GM21447 (cell line): ENCODE data around the gene TRPC5OS.

Source experiments
- ATAC-seq: cut with Tn5 transposase; IDR thresholded peaks from one replicate; pipeline ENCODE4 v1.9.1; 2021; ENCODE audit not compliant: unreplicated experiment

TRPC5OS gene

DNA sequence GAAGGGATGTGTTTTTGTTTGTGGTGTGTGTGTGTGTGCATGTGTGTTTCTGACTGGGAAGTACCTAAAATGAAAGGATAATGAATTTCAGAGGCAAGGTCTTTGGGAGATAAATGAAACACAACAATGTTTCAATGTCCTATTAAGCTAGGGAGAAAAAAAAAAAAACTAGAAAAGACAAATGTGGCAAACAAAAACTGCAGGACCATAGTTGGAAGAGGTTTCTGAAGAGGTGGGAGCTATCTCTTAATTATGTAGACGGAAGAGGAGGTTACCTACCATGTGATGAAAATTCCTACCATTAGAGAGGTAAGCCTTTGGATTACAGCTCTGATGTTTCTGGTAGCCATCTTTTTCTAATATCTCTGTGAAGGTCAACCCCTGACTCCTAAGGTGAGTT, at the start of gene TRPC5OS:
TRPC5OS (plus strand) TSS at position 301 of the 400 bp plus-strand sequence. CDS start 25,669 bp downstream, outside the sequence.
- ATAC-seq = no peak

DNA sequence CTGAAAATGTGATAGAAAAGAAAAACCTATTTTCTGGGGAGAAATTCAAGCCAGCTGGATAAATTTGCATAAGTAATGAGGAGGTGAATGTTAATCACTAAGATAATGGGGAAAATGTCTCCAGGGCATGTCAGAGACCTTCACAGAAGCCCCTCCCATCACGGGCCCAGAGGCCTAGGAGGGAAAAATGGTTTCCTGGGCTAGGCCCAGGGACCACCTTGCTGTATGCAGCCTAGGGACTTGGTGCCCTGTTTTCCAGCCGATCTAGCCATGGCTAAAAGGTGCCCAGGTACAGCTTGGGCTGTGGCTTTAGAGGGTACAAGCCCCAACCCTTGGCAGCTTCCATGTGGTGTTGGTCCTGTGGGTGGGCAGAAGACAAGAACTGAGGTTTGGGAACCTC, 46.6 kb upstream of the TRPC5OS start:
- ATAC-seq = no peak

DNA sequence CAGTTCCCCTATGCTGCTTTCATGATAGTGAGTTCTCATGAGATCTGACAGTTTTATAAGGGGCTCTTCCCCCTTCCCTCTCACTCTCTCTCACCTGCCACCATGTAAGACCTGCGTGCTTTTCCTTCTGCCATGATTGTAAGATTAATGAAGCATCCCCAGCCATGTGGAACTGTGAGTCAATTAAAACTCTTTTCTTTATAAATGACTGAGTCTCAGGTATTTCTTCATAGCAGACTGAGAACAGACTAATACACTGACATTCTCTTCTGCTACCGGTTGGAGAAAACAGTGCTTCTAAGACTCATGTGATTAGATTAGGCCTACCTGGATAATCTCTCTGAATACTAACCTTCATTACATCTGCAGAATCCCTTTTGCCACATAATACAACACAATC, 45.4 kb upstream of the TRPC5OS start:
- ATAC-seq = no peak

DNA sequence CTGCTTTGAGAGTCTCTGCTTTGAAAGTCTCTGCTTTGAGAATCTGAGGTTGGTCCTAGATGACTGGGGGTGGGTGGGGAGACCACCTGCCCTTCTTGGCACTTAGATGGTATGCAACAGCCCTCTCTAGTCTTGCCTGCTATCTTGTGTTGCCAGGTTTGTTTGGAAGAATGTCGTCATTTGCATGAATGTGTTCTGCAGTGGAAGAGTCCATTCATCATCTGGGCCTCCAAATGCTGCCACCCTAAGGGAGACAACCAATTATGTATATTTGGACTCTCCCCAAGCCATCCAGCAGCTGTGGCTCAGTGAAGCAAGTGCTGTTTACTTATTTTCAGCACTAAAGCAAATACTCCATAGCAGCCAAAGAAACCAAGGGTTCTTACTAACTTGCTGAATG, 44.6 kb upstream of the TRPC5OS start:
- no peak for ATAC-seq

DNA sequence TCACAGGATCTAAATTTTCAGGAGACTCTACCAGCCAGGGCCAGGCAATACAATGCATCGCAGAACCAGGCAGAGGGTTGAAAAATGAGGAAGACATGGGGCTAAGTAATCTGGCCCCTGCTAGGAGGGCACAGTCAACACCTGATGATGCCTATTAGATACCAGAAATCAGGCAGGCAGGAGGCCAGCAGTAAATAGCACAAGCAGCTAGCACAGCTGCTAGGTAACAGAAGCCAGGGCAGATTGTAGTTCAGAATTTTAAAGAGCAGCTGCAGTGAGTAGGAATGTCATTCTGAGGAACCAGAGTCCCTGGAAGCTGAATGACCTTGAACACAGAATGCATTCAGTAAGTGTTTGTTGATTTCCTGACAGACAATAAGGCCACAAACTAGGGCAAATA, 38.8 kb upstream of the TRPC5OS start:
- no peak for ATAC-seq

DNA sequence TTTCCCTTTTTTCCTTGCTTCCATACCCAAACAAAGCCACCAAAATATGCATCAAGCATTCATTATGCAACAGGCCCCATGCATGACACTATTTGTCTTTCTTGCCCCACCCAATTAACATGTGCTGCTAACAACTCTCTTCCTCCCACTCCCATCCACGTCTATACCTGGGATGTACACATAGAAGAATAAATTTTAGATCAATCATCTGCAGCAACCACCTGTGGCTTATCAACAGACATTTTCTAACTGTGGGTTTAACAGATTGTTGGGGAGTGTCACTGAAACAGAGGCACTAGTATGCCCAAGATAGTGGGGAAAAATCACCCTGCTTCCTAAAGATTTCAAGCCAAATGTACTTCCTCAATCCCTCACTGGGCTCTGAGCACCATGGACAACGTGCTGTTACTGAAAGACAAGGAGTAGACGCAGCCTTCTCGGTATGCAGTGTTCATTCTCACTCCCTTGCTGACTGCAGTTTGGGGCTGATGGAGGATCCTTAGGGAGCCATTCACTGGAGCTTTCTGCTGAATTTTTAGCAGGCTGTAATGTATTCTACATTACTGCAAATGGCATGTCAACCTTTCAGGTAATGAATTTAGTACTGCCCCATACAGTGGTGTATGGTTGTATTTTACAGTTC, 28.4 kb upstream of the TRPC5OS start:
- no peak for ATAC-seq

DNA sequence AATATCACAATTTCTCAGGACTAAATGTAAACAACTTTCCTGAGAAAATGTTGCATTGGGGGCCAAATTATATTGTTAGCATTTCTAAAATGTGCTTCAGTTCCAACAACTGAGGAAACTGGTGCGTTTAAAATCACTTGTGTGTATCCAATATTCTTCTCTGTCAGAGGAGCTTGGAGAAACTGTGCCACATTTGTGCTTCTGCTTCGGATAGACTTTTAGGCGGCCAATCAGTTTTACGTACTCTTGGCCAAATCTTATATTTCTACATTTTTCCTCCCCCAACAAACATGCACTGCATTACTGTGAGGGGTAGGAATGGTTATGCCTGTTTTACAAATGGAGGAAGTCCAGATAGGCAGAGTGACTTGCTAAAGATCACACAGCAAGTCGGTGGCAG, 27.4 kb upstream of the TRPC5OS start:
- no peak for ATAC-seq

DNA sequence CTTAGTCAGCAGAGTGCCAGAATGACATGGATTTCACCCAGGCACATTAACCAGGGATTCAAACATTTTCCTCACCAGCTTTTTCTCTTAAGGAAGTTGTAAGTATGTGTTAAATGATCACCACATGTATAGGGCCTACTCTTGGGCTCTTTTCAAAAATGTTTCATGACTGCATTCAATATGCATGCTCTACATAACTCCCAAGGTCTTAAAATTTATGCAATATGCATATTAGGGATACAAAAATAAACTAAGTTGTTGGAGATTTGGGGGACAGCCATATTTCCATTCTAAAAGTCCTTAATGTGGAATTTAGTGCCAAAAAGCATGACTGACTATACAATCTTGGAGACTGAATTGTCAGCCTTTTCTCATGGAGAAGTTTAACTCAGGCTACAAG, 25.0 kb upstream of the TRPC5OS start:
- ATAC-seq = no peak

DNA sequence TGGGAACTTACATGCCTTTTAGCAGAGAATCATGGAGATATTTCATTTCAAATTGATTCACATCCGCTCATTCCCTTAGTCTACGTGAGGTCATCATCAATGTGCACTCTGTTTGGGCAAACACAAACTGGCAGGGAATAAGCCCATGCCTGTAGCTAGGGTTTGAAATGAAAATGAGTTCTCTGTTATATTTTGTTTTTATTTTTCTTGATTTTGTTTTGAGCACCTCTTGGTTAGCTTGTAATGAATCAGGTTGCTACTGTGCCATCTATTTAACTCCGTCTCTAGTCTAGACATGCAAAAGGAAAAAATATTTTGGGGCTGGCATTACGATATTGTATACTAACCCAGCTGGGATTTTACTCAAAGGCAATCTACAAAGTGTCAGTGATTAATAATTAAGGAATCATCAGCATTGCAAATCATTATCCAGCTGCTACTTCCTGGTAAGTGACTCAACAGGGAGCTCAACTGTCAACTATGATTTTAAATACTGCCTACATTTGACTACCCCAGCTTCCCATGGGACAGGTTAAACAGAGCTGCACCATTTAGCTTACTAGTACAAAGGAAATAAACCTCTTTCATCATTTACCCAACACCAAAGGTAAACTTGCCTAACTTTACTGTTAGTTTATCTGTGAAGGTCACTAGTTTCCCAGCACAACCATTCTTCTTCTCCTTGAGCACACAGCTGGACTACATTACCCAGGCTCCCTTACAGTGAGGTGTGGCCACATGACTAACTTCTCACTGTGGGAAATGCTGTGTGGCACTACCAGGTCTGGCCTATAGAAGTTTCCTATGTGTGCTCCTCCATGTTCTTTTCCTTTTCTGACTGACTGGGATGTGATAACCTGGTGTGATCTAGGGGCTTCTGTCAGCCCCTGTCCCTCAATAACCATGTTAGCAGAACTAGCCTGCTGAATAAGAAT, 21.2 kb upstream of the TRPC5OS start:
- ATAC-seq = no peak

DNA sequence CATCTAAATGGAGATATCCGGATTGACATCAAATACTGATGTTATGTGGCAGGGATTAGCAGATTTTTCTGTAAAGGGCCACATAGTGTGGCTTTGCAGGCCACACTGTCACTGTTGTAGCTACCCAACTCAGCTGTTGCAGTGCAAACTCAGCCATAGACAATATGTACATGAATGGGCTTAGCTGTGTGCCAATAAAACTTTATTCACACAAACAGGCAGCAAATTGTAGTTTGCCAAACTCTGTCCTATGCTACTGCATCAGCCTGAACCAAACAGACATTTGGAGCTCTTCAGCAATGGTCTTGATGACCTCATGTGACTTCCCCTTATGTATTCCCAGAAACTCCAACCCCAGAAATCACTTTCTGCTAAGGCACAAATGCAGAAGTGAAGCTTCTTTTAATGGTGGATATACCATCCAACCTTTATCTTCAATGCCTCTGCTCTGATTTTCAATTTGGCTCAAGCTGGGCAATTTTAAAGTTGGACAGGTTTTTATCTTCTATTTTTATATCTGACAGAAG, 18.4 kb upstream of the TRPC5OS start:
- no peak for ATAC-seq

DNA sequence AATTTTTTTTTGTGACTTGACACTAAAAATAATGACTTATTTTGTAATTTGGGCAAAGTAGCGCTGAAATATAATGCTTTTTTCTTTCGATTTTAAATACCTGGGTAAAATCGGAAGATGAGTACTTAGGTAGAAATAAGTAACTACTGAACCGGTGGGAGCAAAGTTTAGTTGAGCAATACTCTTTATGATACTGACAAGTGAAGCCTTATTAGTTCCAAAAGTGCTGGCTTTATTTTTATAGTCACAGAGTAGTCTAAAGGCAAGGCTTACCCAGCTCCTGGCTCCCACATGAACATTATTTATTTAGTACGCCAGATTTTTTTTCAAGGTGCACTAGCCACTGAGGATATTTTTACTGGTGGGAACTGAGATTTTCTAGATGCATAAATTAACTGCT, 14.4 kb upstream of the TRPC5OS start:
- no peak for ATAC-seq

DNA sequence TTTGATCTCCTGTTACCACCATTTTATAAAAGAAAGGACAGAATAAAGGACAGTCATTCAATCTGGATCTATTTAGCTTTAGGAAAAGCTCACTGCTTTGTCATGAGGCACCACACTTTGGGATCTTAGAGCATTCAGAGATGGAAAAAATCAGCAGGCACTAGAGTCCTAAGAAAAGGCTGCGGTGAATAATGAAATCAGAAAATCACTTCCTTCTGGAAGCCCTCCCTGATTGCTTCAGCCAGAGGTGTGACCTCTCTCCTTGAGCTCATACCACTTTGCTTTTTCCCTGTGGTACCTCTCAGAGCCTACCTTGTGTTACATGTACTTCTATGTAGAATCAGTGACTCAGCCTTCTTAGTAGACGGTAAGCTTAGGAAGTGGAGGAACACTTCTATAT, 8.7 kb upstream of the TRPC5OS start:
- ATAC-seq = no peak

DNA sequence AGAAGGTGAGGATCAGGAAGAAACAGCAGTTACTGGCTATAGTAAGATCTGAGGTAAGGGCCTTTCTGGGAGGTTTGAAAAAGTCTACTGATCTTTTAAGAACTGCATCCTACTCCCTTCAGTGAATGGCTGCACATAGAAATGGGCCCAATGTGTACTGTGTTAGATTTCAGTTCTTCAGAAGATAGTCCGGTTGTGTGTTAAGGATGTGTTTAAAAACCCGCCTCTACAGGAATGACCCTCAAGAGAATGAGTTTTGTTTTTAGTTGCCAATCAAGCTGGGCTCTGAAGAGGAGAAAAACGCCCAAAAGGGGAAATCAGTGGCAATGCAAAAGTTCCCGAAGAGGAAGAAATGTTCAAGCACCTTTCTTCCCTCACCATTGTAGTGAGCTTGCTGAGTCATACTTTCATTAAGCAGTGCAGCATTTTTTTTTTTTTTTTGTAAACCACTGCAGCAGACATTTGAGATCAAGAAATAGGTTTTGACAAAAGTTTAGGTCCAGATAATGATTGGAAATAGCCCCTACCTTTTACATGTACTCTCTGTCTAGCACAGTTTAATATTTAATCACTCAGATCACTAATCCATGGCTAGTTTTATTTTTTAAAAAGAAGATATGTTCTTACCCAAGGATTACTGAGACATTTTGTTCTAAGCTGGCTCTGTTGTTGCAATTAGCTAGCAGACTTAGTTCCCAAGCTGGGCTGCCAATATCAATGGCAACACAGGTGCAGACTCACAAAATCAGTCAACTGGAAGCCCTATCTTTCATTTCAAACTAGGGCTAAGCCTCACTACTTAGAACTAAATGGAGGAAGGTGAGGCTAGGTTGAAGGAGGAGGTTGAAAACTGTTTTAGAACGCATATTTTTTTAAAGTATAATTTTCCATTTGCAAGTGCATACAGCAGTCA, 7.0 kb upstream of the TRPC5OS start:
- peak; percentile 72 for ATAC-seq

DNA sequence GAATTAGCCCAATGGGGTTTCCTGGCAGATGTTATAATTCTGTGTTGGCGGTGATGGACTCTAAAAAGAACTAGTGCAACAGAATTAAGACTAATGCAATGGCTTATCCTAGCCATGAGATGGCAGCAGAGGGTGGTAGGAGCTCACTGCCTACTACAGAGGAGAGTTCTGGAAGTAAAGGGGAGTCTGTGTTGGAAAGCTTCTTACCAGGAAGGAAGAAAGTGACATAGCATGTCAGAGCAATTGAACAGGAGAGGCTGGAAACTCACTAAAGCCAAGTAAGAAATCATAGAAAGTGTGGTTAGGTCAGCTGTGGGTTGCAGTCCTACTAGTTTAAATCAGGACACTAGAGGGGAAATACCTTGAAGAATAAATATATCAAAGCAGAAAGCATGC, 6.3 kb upstream of the TRPC5OS start:
- peak; percentile 73 for ATAC-seq

DNA sequence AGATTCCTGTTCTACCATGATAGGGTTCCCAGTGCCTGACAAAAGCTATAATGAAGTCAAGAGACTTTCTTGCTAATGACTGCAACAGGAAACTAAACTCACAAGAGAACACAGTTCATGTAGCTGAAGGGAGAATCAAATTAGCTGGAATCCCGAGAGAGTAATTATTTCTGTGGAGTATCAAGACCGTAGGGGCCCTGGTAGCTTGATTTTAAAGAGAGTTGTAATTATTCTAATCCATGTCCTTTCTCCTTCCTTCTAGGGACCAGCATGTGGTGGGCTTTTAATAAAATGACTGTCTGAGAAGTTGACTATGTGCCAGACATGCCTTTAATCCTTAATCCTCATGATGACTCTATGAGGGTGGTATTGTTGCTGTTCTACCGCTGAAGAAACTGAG, 1.7 kb upstream of the TRPC5OS start:
- no peak for ATAC-seq

DNA sequence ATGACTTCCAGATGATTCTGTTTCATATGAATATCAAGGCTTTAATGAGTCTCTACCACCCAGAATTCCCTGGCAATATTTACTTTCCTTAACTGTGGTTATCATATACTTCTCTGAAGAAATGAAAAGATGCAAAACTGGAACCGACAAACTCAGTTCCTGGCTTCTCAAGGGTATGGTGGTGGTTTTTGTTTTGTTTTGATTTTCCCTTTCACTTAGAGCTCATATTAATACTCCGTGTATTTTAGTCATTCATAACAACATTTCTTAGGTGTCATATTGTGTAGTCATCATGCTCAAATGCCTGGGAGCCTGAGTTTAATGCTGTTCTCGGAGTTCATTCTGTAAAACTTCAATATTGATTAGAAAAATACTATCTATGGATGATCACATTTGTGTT, 665 bp downstream of the TRPC5OS start:
- ATAC-seq = no peak

DNA sequence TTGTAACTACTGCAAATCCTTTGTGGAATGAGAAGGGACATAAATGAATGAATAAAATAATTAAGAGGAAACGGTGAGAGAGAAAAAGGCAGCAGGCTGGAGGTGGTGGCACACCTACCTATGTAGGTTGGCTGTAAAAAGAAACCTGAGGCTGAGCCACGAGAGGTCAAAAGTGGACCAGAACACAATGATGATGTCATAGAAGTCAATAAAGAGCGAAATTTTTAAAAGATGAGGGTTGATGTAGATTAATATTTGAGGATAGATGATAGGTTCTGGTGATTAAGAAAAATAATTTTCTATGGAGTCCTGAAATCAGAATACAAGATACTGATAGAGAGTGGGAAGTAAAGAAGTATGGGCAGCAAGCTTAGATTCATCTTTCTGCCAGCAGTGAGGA, 1.7 kb downstream of the TRPC5OS start:
- no peak for ATAC-seq

DNA sequence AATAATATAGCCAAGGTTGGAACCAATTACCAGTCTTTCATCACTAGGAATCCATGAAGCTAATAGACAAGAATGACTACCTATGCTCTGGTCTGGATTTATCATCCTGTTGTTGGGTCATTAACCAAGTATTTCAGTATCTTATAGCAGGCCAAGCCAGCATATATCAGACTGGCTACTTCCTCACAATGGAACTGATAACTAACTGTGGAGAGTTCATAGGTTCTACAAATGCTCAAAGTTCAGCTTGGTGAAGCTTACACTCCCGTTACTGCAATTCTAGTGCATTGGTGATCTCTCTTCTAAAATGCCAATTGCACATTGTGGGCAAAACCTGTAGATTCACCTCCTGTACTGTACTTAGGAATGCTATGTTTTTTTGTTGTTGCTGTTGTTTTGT, 4.8 kb downstream of the TRPC5OS start:
- no peak for ATAC-seq

DNA sequence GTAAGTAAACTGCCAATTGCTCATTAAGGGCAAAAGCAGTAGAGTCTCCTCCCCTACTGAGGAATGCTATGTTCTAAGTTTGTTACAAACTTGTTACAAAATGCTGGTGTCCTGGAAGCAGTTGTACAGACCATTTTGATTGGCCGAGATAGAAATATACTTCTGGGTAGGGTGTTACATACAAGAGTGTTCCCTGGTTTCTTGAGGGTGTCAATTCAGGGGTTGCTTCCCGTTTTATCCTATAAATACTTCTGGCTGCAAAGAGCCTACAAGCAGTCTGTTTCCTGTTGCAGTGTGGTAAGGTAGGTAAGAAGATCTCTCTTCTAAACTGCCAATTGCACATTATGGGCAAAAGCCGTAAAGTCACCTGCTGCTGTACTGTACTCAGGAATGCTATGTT, 5.7 kb downstream of the TRPC5OS start:
- no peak for ATAC-seq

DNA sequence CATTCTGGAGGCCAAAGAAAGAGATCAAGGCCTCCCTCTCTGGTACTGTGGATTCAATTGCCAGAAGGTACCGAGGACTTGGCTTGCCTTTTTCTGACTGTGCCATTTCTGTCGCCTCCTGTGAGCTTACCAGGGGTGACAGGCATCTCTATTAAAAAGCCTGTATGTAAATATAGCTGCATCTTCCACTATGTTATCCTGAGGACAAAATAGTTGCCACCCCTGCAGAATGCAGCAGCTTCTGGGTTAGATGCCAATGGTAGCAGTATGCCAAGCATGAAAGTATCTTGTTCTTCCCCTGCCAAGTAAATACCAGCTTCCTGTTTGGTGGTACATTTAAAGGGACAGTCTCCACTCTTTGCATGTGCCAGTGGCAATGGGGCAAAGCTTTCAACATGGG, 10.7 kb downstream of the TRPC5OS start:
- no peak for ATAC-seq

DNA sequence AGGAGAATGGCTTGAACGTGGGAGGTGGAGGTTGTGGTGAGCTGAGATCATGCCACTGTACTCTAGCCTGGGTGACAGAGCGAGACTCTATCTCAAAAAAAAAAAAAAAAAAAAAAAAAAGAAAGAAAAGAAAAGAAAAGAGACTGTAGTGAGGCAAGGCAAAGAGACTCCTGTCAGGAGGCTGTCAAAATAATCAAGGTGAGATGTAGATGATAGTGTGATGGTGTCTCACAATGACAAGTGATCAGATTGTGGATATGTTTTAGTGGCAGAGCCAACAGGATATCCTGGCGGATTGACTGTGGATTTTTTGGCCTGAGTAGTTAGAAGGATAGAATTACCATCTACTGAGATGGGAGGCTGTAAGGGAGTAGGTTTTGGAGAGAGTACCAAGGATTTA, 12.6 kb downstream of the TRPC5OS start:
- no peak for ATAC-seq
